HG03159 (cell line): ENCODE data around the gene DELE1.

Source experiments
- ATAC-seq: cut with Tn5 transposase; IDR thresholded peaks from one replicate; pipeline ENCODE4 v1.9.1; 2021; ENCODE audit warnings: mild to moderate bottlenecking, moderate library complexity; ENCODE audit not compliant: unreplicated experiment

The DELE1 gene

DNA sequence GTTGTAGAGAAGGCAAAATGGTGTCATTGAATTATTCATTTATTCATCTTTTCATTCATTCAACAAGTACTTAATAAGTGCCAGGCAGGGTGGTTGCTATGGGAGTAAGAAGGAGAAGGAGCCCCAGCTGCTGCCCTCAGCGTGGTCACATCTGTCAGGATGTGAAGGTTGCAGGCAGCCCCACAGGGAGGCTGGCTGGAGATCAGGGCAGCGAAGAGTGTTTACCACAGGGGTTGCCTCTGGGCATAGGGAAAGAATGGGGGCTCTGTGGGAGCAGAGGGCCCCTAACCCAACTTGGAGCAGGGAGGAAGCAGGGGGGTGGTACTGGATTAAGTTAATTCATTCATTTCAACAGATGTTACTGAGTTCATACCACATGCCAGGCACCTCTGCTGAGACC, 28.3 kb downstream of the DELE1 start:
- no peak for ATAC-seq

DNA sequence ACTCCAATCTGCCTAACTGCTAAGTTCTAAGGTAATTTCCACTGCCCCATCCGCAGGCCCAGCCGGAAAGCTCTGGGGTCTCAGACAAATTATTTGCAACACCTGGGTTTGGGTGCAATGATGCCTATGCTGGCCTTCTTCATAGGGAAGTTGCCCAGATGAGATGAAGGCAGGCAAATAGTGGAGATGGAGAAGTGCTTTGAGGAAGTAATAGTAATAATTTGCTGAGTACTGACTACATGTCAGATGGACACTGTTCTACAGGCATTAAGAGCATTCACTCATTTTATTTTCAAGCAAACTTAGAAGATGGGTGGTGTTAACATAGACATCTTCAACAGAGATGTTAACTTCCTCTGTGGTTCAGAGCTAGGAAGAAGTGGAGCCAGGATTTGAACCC, 30.5 kb downstream of the DELE1 start:
- no peak for ATAC-seq

DNA sequence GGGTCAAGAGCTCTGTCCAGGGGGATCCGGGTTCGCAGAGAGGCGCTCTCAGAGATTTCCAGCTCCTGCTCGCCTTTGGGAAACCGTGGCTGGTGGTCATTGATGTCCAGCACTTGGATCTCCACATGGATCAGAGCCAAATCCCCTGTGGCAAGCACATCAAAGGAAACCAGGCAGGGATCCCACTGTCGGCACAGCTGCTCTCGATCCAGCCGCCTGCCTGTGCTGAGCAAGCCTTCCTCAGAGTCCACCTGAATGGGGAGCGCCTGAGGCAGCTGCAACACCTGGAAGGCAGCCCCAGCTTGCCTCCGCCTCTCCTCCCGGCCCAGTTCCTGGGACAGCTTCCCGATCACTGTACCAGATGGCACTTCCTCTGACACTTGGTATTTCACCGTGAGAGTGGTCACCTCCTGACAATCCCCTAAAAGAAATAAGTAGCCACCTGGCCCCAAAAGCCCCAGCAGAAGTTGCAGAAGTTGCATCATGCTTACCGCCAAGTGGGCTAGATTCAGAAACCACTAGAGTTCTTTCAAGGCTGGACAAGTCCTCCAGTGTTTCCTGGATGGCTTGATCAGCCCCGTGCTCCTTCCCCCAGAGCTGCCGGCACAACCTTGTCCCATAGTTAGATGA, 33.8 kb downstream of the DELE1 start:
- ATAC-seq = no peak

DNA sequence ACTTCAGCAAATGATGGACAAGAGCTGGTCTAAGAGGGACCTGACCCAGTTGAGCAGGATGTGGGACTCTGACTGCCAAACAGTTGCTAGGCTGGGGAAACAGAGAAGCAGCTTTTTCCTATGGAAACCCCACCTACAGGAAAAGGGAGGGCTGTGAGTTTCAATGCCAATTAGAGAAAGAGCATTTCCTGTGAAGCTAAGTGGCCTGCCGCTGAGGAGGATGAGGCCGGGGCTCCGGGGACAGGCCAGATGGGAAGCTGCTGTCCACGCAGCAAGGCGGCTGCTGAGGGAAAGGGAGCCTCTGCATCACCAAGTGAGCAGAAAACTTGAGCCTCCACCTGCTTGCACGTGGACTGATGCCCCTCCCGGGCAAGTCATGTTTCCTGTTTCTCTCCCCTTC, 34.4 kb downstream of the DELE1 start, which contains the start of gene PCDH12:
Gene PCDH12, minus strand, starts transcription at position 90 of the 400 bp plus-strand sequence. CDS start 351 bp downstream, outside the sequence.
- ATAC-seq = no peak

DNA sequence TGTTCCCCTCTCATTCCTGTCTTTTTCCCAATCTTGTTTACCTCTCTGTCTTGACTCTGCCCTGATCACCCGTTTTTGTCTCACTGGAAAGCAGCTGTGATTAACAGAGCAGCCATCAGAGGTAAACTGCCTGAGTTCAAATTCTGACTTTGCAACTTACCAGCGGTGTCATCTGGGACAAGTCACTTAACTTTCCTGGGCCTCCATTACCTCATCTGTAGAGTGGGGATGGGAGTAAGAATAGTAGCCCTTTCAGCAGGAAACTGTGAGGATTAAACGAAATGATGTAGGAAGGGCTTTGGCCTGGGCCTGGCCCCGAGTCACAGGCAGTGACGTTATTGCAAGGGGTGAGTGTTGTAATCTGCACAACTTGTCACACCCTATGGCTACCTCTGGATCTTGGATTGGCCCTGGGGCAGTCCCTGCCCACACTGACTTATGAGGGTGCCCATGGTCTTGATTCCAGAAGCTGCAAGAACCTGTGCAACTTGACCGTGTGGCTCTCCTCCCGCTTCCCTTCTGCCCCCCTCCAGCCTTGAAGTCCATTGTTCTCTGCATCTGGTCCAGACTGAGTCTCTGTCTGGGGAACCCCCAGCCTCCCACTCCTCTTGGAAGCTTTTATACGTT, 35.0 kb downstream of the DELE1 start:
- no peak for ATAC-seq

DNA sequence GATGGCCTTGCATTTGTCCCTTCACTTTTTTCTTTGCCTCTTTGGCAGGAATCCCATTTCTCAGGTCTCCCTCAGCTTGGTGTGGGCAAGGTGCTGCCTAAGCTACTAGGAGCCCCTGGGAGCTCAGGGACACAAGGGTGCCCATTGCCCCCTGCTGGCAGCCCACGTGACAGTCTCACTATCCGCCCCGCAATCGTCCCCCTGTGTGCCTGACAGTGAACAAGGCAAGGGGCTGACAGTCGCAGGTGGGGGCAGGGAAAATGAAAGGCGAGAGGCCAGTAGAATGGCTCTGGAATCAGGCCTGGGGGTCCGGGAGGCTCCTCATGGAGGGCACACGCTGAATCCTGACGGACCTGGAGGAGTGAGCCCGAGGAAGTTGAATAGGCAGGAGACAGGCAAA, 36.3 kb downstream of the DELE1 start:
- ATAC-seq = no peak

DNA sequence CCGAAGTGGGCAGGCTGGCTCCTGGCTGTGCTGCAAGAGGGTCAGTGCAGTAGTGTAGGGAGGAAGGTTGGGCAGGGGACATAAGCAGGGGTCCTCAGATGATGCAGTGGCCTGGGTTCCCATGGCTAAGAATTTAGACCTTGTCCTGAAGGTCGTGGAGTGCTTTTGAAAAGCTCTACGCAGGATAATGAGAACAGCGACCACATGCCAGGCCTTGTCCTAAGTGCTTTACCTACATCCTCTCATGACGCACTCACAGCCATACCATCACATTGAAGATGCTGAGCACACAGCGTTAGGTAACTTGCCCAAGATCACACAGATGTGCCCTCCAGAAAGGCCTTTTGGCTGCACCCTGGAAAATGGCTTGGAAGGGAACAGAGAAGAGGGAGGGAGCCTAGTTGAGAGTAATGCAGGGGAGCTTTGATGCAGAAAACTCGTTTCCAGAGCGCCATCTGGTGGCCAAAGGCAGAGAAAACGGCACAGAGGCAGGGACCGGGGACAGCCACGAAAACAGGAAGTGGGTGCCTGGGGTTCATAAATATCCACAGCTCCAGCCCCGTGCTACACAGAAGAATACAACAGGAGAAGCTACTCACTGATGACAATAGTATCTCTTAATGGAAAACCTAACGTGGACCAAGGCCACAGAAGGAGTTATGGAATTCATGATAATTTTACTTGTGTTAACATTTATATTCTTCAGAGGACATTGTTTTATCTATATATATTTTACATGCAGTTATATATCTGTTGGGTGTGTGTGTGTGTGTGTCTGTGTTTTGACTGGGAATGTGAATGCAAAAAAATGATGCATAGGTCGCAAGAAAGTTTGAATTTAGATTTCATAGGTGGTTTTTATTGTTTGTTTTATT, 37.0 kb downstream of the DELE1 start:
- ATAC-seq = peak; percentile 94

DNA sequence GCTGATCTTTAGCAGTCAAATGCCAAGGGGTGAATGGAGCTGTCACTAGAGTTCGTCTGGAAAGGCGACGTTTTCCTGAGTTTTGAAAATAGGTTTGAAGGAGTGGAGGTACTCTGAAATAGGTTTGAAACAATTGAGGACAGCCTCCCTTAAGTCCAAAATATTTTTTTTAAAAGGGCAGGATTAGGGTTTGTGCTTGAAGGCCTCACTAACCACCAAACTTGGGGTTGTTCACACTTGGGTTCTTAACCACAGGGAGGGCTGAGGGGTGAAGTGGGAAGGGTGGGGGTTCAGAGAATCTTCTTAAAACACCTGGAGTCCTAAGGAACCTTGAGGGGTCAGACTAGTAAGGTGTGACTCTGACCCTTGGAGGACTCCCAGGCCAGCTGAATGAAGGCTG, 37.8 kb downstream of the DELE1 start:
- no peak for ATAC-seq

DNA sequence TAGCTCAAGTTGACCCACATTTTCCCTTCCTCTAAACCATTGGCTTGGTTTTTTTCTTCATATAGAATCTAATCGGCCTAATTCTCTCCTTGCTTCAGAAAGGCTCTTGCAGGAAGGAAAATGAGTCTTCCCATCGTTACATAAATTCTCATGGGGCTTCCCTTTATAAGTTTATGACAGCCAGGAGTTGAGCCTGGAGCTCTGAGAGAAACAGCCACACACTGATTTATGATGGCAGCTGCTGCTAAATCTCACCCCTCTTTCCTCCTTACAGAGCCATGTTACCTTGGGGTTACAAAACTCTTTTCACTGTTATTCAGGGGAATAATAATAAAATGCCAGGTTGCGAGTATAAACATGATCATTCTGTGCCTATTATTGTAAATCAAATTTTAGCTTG, 40.0 kb downstream of the DELE1 start:
- ATAC-seq = no peak

DNA sequence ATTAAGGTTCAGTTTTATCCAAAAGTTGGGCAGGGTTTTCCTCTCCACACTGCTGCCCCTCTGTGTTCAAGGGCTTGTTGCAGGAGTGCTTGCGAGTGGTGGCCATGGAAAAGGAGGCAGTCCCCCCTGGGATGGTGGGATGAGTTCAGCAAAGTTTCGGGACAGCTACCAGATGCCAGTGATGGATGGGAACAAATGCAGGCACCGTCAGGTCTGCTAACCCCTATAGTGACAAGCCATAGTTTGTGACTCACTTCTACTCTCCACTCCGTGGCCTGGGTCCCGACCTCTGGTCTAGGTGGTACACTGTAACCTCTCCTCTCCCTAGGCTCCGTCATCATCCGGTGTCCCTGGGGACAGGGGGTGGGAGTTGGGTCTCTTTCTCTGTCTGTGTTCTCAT, 41.4 kb downstream of the DELE1 start:
- no peak for ATAC-seq

DNA sequence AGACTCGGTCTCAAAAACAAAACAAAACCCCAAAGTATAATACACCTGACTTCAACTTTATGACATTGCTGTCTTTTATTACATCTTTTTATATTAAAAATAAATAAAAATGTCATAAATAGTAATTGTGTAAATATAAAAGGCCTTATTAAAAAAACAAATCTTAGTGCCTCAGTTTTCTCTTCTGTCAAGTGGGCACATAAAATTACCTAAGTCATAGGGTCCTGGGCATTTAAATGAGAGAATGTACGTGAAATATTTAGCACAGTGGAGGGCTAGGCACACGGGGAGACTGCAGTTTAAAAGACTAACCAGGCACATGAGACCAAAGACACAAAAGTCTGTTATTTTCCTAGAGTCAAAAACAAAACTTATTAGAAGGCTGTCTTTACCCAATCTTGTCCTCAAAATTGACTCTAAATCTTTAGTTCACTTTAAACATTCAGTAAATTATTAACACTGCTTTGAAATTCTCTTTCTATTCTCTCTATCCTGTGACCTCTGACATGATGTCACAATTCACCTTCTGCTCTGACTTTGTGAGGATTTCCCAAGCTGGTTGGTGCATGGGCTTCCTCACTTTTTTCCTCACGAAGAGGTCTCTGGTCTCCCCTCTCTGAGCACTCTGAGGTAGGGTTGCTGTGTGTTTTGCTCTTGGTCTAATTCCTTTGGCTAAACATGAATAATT, 42.7 kb downstream of the DELE1 start:
- no peak for ATAC-seq

DNA sequence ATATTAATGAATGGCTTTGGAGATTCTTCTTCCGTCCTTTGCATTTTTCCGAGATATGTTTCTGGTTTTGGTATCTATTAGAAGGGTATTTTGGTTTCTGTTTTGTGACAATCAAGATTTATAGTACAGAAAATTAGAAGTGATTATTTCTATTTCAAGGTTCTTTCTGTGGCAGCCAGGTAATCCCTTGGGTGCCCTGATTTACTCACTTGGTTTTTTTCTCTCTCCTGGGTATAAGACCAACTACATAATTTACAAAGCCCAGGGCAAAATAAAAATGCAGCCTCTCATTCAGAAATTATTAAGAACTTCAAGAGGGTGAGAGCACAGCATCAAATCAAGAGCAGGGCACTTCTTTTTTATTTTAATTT, 43.3 kb downstream of the DELE1 start:
- no peak for ATAC-seq

DNA sequence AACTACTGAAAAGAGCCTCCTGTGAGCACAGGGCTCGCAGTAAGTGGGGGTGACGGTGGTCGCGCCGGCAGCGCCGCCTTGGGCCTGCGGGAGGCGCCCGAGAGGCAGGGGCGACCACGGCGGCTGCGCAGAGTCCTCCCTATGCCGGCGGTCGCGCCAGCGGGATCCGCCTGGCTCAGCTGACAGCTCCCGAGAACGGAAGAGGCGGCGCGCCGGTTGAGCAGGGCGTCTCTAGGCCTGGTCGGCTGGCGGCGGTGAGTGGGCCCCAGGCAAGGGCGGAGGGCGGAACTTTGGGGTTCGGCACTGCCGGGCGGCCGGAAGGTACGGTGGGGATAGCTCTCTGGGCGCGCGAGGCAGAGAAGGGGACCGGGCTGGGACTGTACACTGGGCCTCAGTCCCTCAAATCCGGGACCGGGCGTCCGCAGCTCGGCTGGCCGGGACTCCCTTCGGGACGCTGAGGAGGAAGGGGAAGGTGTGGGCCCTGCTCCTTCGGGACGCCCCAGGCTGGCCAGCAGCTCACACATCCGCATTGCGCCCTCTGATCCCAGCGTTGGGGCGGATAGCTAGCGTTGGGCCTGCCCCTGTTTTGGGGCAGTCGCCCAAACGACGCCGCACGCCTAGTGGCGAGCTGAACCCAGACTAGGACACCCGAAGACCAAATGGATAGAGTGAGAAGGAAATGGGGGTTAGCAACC, 45.4 kb downstream of the DELE1 start, which contains the start of gene RNF14:
Gene RNF14, plus strand, starts transcription at position 192 of the 695 bp plus-strand sequence. CDS start 4,484 bp downstream, outside the sequence.
- ATAC-seq = peak; percentile 93

DNA sequence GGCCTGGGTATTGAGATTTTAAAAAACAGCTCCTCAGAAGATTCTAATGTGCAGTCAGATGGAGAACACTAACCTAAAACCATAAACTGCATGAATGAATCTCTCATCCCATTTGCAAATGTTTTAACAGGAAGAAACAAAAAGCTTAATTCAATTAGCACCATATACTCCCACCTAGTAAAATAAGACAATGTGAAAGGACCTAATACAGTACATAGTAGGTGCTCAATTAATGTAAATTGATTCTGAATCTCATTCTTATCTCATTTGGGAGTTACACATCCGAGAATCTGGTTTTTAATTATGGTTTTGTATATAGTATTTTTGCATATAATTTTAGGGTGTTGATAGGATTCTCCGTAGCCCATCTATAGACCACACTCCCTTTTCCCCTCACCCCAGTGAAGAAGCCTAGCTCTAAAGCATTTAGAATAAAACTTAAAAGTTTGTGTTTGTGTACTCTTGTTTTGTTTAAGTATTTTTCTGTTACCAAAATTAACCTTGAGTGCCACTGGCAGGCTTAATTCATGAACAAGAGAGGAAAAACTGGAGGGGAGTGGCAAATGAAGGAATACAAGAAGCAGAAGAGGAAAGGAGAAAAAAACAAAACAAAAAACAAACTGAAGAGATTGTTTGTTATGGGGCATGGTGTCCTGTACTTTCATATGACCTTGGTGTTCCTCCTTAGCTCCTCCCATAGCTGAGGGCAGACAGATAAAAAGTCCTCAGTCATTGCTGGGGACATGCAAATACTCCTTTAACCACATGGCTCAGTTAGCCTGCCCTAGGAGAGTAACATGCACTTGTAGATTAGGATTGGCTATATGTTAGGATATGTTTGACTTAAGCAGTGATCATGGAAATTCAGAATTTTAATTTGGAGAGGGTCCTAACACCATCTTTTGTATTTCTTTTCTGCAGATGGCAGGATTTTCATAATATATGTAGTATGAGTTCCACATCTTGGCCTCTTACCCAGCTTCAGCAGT, 46.4 kb downstream of the DELE1 start:
- peak; percentile 49 for ATAC-seq

DNA sequence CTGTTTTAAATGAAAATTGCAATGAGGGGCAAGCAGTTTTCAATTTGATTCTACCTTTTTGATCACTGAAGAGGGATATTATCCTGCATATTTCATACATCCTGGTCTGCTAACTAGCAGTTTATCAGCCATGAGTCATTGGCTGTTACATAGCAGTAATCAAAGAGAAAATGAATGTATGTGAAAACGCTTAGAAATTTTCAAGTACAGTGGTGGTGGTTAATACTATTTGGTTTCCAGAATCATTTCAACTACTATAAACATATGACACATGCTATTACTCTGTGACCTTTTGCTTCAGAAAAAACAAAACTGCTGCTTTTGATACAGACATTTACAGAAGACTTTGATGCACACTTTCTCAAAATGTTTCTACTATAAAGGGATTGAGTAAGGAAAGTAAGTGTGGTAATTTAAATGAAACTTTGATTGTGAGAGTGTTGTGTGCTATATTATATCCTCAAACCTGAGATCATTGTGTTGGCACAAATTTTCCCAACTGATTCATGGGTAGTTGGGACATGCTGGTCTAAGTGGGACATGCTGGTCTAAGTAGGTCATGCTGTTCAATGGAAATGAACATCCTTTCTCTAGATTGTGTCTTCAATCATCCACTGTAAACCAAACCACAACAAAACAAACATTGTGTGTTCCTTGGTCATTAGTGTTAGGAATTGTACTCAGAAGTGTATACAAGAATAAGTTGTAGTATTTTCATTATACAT, 50.4 kb downstream of the DELE1 start:
- no peak for ATAC-seq

DNA sequence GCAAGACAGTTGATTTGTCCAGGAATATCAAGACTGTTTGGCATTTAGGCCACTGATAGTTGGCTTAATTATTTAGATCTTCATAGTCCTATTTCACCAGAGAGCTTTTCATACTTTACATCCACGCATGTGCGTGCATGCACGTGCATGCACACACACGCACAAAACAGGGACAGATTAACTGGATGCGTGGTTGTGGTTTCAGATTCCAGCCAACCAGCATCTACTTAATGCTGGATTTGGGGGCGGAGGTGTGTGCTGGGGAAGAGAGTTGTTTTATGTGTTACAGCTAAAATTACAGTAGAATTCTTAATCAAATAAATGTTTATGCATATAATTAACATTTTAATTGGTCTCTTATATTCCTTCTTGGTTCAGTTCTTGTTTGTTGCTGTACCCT, 52.5 kb downstream of the DELE1 start:
- no peak for ATAC-seq

DNA sequence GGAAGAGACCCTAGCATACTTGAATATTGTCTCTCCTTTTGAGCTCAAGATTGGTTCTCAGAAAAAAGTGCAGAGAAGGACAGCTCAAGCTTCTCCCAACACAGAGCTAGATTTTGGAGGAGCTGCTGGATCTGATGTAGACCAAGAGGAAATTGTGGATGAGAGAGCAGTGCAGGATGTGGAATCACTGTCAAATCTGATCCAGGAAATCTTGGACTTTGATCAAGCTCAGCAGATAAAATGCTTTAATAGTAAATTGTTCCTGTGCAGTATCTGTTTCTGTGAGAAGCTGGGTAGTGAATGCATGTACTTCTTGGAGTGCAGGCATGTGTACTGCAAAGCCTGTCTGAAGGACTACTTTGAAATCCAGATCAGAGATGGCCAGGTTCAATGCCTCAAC, 54.7 kb downstream of the DELE1 start:
- no peak for ATAC-seq

DNA sequence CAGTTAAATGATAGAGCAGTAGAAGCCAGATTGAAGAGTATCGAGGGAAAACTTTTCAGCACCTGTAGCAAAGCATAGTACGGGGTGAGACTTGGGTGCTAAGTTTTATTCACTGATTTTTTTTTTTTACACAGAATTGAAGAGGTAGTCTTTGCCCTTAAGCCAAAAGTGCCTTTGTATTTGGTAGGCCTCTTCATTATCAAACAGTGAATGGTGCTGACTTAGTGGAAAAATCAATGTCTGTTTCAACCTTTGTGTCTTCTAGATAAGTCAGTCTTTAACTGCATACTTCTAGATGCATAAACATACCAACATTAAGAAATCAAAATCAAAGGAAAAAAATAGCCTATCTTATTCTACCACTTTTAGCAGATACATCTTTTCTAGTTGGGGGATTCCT, 59.0 kb downstream of the DELE1 start:
- no peak for ATAC-seq

DNA sequence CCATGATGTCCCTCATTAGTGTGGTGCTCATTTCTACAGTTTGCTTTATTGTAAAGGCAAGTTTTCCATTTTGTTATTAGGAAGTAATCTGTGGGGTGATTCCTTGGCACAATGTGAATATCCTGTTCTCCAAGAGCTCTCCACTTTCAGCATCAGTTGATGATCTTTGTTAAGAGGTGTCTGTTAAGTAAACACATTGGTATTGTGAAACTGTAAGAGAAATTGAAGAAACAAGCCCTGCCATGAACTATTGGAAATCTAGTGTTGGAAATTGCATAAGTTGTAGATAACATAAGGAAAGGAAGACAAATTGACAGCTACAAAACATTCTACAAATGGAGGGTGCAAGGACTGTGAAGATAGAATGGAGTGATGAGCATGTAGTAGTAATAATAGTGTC, 62.4 kb downstream of the DELE1 start:
- no peak for ATAC-seq
